IPS-11a (cell line): ENCODE measurements around the gene TRAF4.
"Not testable (repeated sequence)": the region's sequence is repeated elsewhere in the genome, so short reads cannot be mapped to it uniquely, and the experiment has no call there.

Source experiments
- H3K4me3 ChIP-seq: one replicate; pipeline ENCODE4 v1.5.1; 2013; ENCODE audit warnings: low read depth, low read length, control low read depth

Gene TRAF4

GRCh38 chr17:28712705-28713415 is 31.0 kb upstream of the TRAF4 start:
- peak overlapping the region; percentile 18 for H3K4me3 ChIP-seq

GRCh38 chr17:28714281-28714680 is 29.5 kb upstream of the TRAF4 start:
- no peak overlapping the region for H3K4me3 ChIP-seq

- H3K4me3 ChIP-seq: no peak overlapping the region
These were observed 28.6 kb upstream of the TRAF4 start for GRCh38 chr17:28715217-28715616.

GRCh38 chr17:28716740-28717577 is 26.9 kb upstream of the TRAF4 start:
- peak overlapping the region; percentile 85 for H3K4me3 ChIP-seq

- peak within 1 kb of the TSS; percentile 85 for H3K4me3 ChIP-seq
These were observed 26.1 kb upstream of the TRAF4 start, which contains the start of gene RAB34 for GRCh38 chr17:28717578-28718332. Gene RAB34, minus strand, starts transcription at chr17:28717868. Its CDS starts 602 bp downstream, at chr17:28717266.

- H3K4me3 ChIP-seq: peak overlapping the region; percentile 65
These were observed 25.3 kb upstream of the TRAF4 start for GRCh38 chr17:28718333-28719020.

- peak overlapping the region; percentile 65 for H3K4me3 ChIP-seq
These were observed 24.8 kb upstream of the TRAF4 start for GRCh38 chr17:28719021-28719433.

- H3K4me3 ChIP-seq: peak overlapping the region; percentile 98
These were observed 23.4 kb upstream of the TRAF4 start for GRCh38 chr17:28720247-28720996.

- peak overlapping the region; percentile 98 for H3K4me3 ChIP-seq
These were observed 22.8 kb upstream of the TRAF4 start for GRCh38 chr17:28720997-28721329.

- H3K4me3 ChIP-seq: no peak overlapping the region
These were observed 21.2 kb upstream of the TRAF4 start for GRCh38 chr17:28722417-28723158.

GRCh38 chr17:28723159-28723835 is 20.5 kb upstream of the TRAF4 start:
- H3K4me3 ChIP-seq: no peak overlapping the region

GRCh38 chr17:28723836-28724499 is 19.8 kb upstream of the TRAF4 start:
- not testable (repeated sequence) for H3K4me3 ChIP-seq

- H3K4me3 ChIP-seq: peak overlapping the region; percentile 74
These were observed 19.2 kb upstream of the TRAF4 start for GRCh38 chr17:28724500-28725165.

GRCh38 chr17:28725166-28725659 is 18.6 kb upstream of the TRAF4 start:
- H3K4me3 ChIP-seq: peak overlapping the region; percentile 74

GRCh38 chr17:28725660-28726225 is 18.1 kb upstream of the TRAF4 start:
- H3K4me3 ChIP-seq: peak overlapping the region; percentile 74

GRCh38 chr17:28726226-28726626 is 17.6 kb upstream of the TRAF4 start, which contains the start of gene TLCD1:
Gene TLCD1, minus strand, starts transcription at chr17:28726233. Its CDS starts 136 bp downstream, at chr17:28726097.
- peak within 1 kb of the TSS; percentile 74 for H3K4me3 ChIP-seq
